Muscle layer of colon (tissue), 2 donors: ENCODE results near the gene NXNL2.

Experiments used
- H3K27ac ChIP-seq: one replicate; pipeline ENCODE4 v1.7.0; 2013; ENCODE audit warnings: low read depth, mild to moderate bottlenecking, low read length, moderate library complexity
- H3K27me3 ChIP-seq, 2 donors: one replicate each; pipeline ENCODE4 v1.7.0; 2013; ENCODE audit warnings: low read length in 2 of 2, mild to moderate bottlenecking in 2 of 2; ENCODE audit not compliant: insufficient read depth in 2 of 2, control insufficient read depth in 1 of 2
- H3K36me3 ChIP-seq: one replicate; pipeline ENCODE4 v1.7.0; 2013; ENCODE audit warnings: mild to moderate bottlenecking, low read length; ENCODE audit not compliant: insufficient read depth
- H3K4me1 ChIP-seq: one replicate; pipeline ENCODE4 v1.7.0; 2013; ENCODE audit warnings: mild to moderate bottlenecking, low read length; ENCODE audit not compliant: insufficient read depth
- H3K4me3 ChIP-seq, 2 donors: one replicate each; pipeline ENCODE4 v1.7.0; 2013; ENCODE audit warnings: low read length in 2 of 2, low read depth in 1 of 2, mild to moderate bottlenecking in 1 of 2, moderate library complexity in 1 of 2
- H3K9ac ChIP-seq: one replicate; pipeline ENCODE4 v1.7.0; 2013; ENCODE audit warnings: low read length
- H3K9me3 ChIP-seq: one replicate; pipeline ENCODE4 v1.7.0; 2013; ENCODE audit warnings: mild to moderate bottlenecking, low read length
- donor health status: abdominal sarcoma.
- donor health status: Adenocarcinoma of cecum.

Gene NXNL2

DNA sequence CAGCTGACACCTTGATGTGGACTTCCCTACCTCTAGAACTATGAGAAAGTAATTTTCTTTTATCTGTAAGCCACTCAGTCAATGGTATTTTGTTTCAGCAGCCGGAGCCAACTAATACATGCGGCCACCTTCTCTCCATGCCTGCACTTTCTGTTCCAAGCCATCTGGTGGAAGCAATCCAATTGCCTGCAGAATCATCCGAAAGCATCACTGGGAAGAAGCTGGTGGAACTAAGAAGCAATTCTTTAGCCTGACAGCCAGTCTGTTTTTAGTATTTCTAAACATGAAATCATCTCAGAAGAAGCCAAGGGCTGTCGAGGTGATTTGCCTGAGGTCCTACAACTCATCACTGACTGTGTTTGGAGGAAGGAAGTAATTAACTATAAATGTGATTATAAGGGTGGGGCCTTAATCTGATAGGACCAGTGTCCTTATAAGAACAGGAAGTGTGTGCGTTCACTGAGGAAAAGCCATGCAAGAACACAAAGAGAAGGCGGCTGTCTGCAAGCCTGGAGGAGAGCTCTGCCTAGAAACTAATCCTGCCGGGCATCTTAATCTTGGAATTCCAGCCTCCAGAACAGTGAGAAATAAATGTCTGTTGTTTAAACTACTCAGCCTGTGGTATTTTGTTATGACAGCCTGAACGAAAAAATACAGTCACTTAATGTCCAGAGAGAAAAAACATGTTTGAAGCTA is 49.1 kb downstream of the NXNL2 start:
- Histone ChIP-seq H3K27ac (no peak overlapping the region), H3K4me3 (peak overlapping the region in 1 of 2 donors; percentile 31)

DNA sequence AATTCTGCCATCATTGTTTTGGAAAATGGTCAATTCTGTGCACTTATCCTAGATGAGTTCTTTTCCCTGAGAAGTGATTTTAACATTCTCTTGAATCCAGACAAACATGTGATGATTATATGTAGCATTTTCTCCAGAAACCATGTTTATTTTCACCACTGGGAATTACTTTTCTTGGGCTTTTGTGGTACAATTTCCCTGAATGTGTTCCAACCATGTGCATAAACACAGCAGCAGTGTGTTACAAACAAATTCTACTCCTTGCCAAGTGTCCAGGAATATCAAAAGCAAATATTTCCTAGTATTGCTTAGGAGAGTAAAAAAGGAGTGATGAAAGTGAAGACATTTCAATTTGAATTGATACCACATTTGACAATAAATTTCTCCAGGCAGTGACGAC is 50.4 kb downstream of the NXNL2 start:
- Histone ChIP-seq H3K9me3 (no peaks in the 10 kb centered on the region), H3K4me1 (peaks cover 16% of the 10 kb centered on the region), H3K36me3 (no peaks in the 10 kb centered on the region), H3K4me3 (no peak overlapping the region), H3K27me3 (no peaks in the 10 kb centered on the region), H3K9ac (no peak overlapping the region), H3K27ac (no peak overlapping the region)

More for the DNA sequence above, 49.1 kb downstream of the NXNL2 start:
- peaks cover 16% of the 10 kb centered on the region for H3K4me1 ChIP-seq
- H3K36me3 ChIP-seq = no peaks in the 10 kb centered on the region
- no peaks in the 10 kb centered on the region for H3K27me3 ChIP-seq
- no peaks in the 10 kb centered on the region for H3K9me3 ChIP-seq
- no peak overlapping the region for H3K9ac ChIP-seq

DNA sequence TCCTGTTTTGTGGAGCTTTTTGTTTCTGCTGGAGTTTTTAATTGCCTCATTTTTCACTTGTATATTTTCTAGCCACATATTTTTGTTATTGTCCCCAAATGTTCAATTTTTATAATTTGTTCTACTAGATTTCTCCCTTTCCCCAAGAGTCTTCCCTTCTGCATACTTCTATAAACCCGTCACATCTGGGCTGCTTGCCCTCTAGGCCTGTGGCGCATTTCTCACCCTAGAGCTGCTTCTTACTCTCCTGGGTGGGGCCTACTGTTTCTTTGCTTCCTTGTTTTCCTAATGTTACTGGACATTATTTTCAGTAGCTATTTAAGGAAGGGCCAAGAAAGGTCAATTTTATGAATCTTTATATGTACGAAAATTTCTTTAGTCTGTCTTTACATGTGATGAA is 51.5 kb downstream of the NXNL2 start:
- Histone ChIP-seq H3K27me3 (no peaks in the 10 kb centered on the region), H3K4me3 (no peak overlapping the region), H3K36me3 (no peaks in the 10 kb centered on the region), H3K9ac (no peak overlapping the region), H3K4me1 (peaks cover 16% of the 10 kb centered on the region), H3K27ac (no peak overlapping the region), H3K9me3 (no peaks in the 10 kb centered on the region)

DNA sequence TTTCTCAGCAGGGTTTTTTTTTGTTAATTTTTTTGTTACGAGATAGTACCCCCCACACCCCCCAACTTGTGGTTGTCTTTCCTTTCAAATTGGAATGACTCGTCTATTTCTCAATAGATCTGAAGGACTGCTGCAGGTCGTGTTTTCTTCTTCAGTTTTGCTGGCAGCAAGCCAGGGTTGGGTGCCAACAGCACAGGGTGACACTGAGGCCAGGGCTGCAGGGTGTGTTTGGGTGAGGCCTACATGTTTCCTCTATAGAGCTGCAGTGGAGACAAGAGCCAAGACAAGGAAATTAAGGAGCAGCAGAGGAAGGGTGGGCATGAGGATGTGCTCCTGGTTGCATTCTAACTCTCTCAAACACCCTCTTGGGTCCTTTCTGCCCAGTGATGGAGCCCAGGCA is 52.2 kb downstream of the NXNL2 start:
- no peak overlapping the region for H3K4me3 ChIP-seq
- no peak overlapping the region for H3K9ac ChIP-seq
- H3K4me1 ChIP-seq = peaks cover 16% of the 10 kb centered on the region
- no peak overlapping the region for H3K27ac ChIP-seq
- no peaks in the 10 kb centered on the region for H3K9me3 ChIP-seq
- H3K36me3 ChIP-seq = no peaks in the 10 kb centered on the region
- H3K27me3 ChIP-seq = no peaks in the 10 kb centered on the region

GRCh38 chr9:88587885-88588649 is 53.1 kb downstream of the NXNL2 start:
- Histone ChIP-seq H3K9ac (no peak overlapping the region), H3K27me3 (no peaks in the 10 kb centered on the region), H3K4me3 (no peak overlapping the region), H3K4me1 (peaks cover 16% of the 10 kb centered on the region), H3K27ac (no peak overlapping the region), H3K36me3 (no peaks in the 10 kb centered on the region), H3K9me3 (no peaks in the 10 kb centered on the region)

DNA sequence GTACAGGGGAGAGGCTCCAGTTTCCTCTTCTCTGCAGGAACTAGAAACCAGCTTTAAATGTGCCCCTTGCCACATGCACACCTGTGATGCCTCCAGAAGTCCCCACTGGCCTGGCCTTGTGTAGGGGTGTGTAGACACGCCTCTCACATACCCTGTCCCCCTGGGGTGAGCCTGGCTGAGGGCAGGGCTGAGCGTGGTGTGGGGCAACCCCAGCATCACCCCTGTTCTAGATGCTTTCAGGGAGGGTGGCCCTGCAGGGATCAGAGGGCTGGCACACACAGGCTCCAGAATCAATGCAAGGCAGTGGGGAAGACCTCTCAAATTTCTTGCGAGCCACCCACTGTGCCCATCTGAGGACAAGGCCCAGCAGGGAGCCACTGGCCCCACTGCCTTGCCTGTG is 54.7 kb downstream of the NXNL2 start:
- no peaks in the 10 kb centered on the region for H3K36me3 ChIP-seq
- H3K4me3 ChIP-seq = no peak overlapping the region
- H3K9me3 ChIP-seq = no peaks in the 10 kb centered on the region
- peaks cover 1% of the 10 kb centered on the region for H3K4me1 ChIP-seq
- no peaks in the 10 kb centered on the region for H3K27me3 ChIP-seq
- no peak overlapping the region for H3K27ac ChIP-seq
- H3K9ac ChIP-seq = no peak overlapping the region

- H3K36me3 ChIP-seq = no peaks in the 10 kb centered on the region
- H3K27me3 ChIP-seq = no peaks in the 10 kb centered on the region
- no peaks in the 10 kb centered on the region for H3K4me1 ChIP-seq
- no peaks in the 10 kb centered on the region for H3K9me3 ChIP-seq
- H3K27ac ChIP-seq = no peak overlapping the region
- H3K9ac ChIP-seq = no peak overlapping the region
- H3K4me3 ChIP-seq = no peak overlapping the region
Measured at GRCh38 chr9:88590558-88591146, 55.7 kb downstream of the NXNL2 start.

- Histone ChIP-seq H3K27ac (no peak overlapping the region), H3K4me1 (no peaks in the 10 kb centered on the region), H3K36me3 (no peaks in the 10 kb centered on the region), H3K9me3 (no peaks in the 10 kb centered on the region), H3K4me3 (no peak overlapping the region), H3K9ac (no peak overlapping the region), H3K27me3 (no peaks in the 10 kb centered on the region)
Measured at GRCh38 chr9:88593537-88594185, 58.7 kb downstream of the NXNL2 start.
